AG09309 (cell line): ENCODE data around the gene SRSF7.

Experiments
- DNase-seq: peaks from one replicate; pipeline ENCODE4 v3.0.0-alpha.2; 2010; ENCODE audit warnings: low read depth
- H3K4me3 ChIP-seq: 2 replicates; pipeline ENCODE4 v1.5.1; 2011; ENCODE audit warnings: mild to moderate bottlenecking, low read depth, low read length, moderate library complexity; ENCODE audit not compliant: control insufficient read depth
- CTCF ChIP-seq: IDR thresholded peaks from 2 replicates; pipeline ENCODE4 v1.5.1; 2011; ENCODE audit warnings: mild to moderate bottlenecking, low read depth, low read length, inconsistent platforms; ENCODE audit not compliant: insufficient read depth, control insufficient read depth; ENCODE audit errors: missing control alignments

Gene SRSF7

GRCh38 chr2:38697116-38697840, 53.9 kb downstream of the SRSF7 start:
- H3K4me3 ChIP-seq, result no peak overlapping the region
- no peak for TF ChIP-seq CTCF
- no peak for DNase-seq
